Measurements from ENCODE around the gene ANKLE2. TPM values are rescaled to one million over a fixed set of nuclear protein-coding genes. Genes with fewer than 3 reads are reported as not detected.

ANKLE2 gene
- total and polyA plus RNA-seq, 2 of the 13 experiments (the other 11 are each of a cell fraction or from before 2014, with no cell fraction given) = 35.3 to 37.1 TPM

DNA sequence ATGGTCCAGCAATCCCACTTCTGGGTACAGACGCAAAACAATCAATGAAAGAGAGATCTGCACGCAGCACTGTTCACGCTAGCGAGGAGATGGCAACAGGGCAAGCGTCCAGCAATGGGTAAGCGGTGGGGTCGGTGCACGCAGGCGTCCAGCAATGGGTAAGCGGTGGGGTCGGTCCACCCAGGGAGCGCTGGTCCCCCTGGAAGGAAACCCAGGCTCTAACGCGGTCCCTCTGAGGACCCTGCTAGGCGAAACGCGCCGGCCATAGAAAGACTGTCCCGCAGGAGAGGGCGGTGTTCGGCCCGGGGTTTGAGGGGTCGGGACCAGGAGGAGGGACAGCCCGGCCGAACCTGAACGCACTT is 51.6 kb downstream of the ANKLE2 start (continued):
- TF ChIP-seq ZNF121 (CRISPR knock-in tag; IDR thresholded peaks at IDR 0.05) (peak; percentile 12; the same call in 1 of the 2 replicates), ZNF598 (CRISPR knock-in tag; IDR thresholded peaks at IDR 0.05; ENCODE audit: borderline replicate concordance) (peak; percentile 14; the same call in 1 of the 2 replicates), CC2D1A (CRISPR knock-in tag; IDR thresholded peaks at IDR 0.05) (0 out of 2 replicates have a peak, but pooled peaks have one; percentile 36), ZNF350 (CRISPR knock-in tag; IDR thresholded peaks at IDR 0.05; ENCODE audit: borderline replicate concordance, low read depth) (peak; percentile 65; the same call in 1 of the 2 replicates), TEAD3 (CRISPR knock-in tag; optimal IDR thresholded peaks at IDR 0.05; ENCODE audit: borderline replicate concordance) (peak; percentile 4), ZNF20 (CRISPR knock-in tag; IDR thresholded peaks at IDR 0.05) (0 out of 2 replicates have a peak, but pooled peaks have one; percentile 79), ZNF292 (CRISPR knock-in tag; IDR thresholded peaks at IDR 0.05; ENCODE audit: borderline replicate concordance, low read depth) (peak; percentile 61), PHF8 (CRISPR knock-in tag; IDR thresholded peaks at IDR 0.05) (no peak), ZFP41 (CRISPR knock-in tag; IDR thresholded peaks at IDR 0.05; ENCODE audit: borderline replicate concordance) (no peak), PCBP1 (IDR thresholded peaks at IDR 0.05; ENCODE audit: borderline replicate concordance, low read depth, low read length) (no peak), ARNT2 (CRISPR knock-in tag; IDR thresholded peaks at IDR 0.05; ENCODE audit: low read depth) (no peak), ZNF33A (CRISPR knock-in tag; IDR thresholded peaks at IDR 0.05; ENCODE audit: borderline replicate concordance) (no peak), GFI1 (CRISPR knock-in tag; IDR thresholded peaks at IDR 0.05; ENCODE audit: borderline replicate concordance) (0 out of 2 replicates have a peak, but pooled peaks have one; percentile 1)
- TF ChIP-seq, protein P1, sequence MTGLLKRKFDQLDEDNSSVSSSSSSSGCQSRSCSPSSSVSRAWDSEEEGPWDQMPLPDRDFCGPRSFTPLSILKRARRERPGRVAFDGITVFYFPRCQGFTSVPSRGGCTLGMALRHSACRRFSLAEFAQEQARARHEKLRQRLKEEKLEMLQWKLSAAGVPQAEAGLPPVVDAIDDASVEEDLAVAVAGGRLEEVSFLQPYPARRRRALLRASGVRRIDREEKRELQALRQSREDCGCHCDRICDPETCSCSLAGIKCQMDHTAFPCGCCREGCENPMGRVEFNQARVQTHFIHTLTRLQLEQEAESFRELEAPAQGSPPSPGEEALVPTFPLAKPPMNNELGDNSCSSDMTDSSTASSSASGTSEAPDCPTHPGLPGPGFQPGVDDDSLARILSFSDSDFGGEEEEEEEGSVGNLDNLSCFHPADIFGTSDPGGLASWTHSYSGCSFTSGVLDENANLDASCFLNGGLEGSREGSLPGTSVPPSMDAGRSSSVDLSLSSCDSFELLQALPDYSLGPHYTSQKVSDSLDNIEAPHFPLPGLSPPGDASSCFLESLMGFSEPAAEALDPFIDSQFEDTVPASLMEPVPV (CRISPR knock-in tag; IDR thresholded peaks at IDR 0.05) = 0 out of 2 replicates have a peak, but pooled peaks have one; percentile 22
- TF ChIP-seq, protein P2, sequence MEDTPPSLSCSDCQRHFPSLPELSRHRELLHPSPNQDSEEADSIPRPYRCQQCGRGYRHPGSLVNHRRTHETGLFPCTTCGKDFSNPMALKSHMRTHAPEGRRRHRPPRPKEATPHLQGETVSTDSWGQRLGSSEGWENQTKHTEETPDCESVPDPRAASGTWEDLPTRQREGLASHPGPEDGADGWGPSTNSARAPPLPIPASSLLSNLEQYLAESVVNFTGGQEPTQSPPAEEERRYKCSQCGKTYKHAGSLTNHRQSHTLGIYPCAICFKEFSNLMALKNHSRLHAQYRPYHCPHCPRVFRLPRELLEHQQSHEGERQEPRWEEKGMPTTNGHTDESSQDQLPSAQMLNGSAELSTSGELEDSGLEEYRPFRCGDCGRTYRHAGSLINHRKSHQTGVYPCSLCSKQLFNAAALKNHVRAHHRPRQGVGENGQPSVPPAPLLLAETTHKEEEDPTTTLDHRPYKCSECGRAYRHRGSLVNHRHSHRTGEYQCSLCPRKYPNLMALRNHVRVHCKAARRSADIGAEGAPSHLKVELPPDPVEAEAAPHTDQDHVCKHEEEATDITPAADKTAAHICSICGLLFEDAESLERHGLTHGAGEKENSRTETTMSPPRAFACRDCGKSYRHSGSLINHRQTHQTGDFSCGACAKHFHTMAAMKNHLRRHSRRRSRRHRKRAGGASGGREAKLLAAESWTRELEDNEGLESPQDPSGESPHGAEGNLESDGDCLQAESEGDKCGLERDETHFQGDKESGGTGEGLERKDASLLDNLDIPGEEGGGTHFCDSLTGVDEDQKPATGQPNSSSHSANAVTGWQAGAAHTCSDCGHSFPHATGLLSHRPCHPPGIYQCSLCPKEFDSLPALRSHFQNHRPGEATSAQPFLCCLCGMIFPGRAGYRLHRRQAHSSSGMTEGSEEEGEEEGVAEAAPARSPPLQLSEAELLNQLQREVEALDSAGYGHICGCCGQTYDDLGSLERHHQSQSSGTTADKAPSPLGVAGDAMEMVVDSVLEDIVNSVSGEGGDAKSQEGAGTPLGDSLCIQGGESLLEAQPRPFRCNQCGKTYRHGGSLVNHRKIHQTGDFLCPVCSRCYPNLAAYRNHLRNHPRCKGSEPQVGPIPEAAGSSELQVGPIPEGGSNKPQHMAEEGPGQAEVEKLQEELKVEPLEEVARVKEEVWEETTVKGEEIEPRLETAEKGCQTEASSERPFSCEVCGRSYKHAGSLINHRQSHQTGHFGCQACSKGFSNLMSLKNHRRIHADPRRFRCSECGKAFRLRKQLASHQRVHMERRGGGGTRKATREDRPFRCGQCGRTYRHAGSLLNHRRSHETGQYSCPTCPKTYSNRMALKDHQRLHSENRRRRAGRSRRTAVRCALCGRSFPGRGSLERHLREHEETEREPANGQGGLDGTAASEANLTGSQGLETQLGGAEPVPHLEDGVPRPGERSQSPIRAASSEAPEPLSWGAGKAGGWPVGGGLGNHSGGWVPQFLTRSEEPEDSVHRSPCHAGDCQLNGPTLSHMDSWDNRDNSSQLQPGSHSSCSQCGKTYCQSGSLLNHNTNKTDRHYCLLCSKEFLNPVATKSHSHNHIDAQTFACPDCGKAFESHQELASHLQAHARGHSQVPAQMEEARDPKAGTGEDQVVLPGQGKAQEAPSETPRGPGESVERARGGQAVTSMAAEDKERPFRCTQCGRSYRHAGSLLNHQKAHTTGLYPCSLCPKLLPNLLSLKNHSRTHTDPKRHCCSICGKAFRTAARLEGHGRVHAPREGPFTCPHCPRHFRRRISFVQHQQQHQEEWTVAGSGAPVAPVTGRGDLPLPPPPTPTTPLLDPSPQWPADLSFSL (CRISPR knock-in tag; IDR thresholded peaks at IDR 0.05) = no peak
